NCI-H146 (cell line): ENCODE results near the gene DPRX.

Experiments used
- DNase-seq: peaks from one replicate; lab custom pipeline; 2025; lab: John Stamatoyannopoulos, UW

DPRX gene, protein sequence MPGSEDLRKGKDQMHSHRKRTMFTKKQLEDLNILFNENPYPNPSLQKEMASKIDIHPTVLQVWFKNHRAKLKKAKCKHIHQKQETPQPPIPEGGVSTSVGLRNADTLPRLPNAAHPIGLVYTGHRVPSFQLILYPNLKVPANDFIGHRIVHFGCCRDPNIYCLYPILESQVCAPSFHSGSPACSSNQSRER

DNA sequence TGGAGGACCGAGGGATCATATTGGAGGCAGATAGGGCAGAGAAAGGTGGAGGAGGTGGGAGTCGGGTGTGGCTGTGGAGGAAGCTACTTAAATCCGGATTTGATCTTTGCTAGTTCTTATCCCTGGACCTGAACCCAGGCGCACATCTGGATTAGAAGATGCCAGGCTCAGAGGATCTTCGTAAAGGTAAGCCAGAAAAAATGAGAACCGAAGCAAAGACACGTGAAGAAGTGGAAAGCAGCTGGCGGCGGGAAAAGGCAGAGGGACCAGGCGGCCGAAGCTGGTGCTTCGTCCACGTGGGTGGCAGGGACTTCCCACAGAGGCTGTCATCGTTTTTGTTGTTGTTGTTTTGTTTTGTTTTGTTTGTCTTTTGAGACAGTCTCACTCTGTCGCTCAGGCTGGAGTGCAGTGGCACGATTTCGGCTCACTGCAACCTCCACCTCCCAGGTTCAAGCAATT is at the start of gene DPRX:
Gene DPRX (plus strand): TSS at position 51 of the 459 bp plus-strand sequence. CDS start 108 bp downstream, at position 159.
- DNase-seq, result no peak

DNA sequence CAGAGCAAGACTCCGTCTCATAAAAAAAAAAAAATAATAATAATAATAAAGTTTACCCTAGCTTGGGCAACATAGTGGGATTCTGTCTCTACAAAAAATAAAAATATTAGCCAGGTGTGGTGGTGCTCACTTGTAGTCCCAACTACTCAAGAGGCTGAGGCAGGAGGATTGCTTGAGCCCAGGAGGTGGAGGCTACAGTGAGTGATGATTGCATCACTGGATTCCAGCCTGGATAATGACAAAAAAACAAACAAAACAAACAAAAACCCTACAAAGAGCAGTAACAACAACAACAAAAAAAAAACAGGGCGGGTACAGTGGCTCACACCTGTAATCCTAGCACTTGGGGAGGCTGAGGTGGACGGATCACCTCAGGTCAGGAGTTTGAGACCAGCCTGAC is 48.6 kb upstream of the DPRX start:
- no peak for DNase-seq

DNA sequence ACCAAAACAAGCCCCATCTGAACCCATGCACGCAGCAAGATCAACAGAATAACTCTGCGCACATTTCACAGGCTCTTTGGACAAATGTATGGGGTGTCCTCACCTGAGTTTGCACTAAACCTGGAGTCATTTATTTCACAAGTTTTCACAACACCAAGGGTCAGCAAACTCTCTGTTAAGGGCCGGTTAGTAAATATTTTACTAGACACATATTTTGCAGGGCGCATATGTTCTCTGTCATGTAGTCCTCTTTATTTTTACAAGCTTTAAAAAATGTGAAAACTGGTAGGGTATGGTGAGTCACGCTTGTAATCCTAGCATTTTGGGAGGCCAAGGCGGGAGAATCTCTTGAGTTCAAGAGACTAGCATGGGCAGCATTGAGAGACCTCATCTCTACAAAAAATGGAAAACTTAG is 45.5 kb upstream of the DPRX start:
- DNase-seq, result no peak

DNA sequence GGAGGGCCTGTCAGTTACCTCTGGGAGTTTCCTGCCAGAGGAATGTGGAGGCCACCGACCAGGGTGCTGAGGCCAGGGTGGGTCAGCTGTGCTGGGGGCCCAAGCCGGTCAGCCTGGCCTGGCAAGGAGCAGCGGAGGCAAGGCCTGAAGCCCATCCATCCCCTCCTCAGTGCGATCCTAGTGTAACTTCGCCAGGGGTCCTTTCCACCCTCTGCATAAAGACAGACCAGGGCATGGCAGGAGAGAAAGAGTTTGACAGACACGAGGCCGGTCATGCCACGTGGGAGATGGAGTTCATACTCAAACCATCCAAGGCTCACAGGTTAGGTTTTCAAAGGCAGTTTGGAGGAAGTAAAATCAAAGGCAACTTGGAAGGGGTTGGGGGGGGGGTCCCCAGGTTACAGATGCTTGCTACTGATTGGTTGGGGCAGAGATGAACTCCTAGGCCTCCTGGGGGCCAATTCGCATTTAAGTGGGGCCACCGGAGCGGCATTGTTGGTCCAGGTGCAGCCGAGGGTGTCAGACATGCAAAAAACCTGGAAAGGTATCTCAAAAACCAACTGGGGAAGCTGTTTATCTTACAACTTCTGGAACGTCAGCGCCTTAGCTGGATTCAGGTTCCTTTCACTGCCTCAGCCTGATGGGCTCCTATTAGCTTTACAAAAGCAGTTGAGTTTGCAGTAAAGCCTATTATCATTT is 36.8 kb upstream of the DPRX start:
- no peak for DNase-seq

DNA sequence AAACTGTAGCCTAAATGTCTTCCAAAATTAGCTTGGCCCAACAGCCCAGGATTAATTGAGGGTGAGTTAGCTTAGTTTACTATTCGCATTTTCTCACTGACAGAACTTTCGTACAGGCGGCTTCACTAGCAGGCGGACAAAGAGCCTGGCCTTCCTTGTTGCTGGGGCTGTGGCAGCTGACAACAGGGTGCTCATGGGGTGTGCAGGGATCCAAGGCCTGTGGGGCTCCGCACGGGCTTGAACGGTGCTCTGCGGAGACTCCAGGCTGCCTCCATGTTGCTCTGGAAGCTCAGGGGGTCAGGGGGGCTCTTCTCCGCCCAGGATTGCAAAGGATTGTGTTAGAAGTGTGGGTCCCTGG is 36.3 kb upstream of the DPRX start:
- no peak for DNase-seq

DNA sequence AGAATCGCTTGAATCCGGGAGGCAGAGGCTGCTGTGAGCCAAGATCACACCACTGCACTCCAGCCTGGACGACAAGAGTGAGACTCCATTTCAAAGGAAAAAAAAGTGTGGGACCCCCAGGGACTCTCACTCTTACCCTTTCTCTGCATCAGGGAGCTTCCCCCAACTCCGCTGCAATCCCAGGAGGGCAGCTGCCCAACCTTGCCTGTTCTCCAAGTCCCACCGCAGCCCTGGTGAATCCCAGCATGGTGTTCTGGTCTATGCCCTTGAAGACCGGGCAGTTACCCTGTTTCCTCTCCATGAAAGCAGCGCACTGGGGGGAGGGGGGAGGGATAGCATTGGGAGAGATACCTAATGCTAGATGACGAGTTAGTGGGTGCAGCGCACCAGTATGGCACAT is 35.7 kb upstream of the DPRX start:
- DNase-seq, result no peak

DNA sequence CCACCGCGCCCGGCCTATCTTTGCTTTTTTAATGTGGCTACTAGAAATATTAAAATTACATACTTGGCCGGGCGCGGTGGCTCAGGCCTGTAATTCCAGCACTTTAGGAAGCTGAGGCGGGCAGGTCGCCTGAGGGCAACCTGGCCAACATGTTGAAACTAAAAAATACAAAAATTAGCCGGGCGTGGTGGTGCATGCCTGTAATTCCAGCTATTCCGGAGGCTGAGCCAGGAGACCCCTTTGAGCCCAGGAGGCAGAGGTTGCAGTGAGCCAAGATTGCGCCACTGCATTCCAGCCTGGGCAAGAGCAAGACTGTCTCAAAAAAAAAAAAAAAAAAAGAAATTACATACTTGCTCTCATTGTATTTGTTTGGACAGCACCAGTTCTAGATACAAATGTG is 34.8 kb upstream of the DPRX start:
- no peak for DNase-seq

DNA sequence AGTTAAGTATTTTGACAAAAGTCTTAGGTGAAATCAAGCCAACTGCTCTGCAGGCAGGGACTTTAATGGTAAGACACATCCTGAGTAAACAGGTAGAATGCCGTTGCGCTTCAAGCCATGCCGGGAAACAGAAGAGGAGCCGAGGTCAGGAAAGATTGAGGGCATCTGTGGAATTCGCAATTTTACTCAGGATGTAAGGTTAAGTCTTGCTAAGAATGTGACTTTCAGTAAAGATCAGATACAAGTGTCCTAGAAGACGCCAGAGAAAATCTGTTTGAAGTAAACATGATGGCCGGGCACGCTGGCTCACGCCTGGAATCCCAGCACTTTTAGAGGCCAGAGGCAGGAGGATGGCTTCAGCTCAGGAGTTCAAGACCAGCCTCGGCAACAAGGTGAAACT is 33.4 kb upstream of the DPRX start:
- DNase-seq, result no peak

DNA sequence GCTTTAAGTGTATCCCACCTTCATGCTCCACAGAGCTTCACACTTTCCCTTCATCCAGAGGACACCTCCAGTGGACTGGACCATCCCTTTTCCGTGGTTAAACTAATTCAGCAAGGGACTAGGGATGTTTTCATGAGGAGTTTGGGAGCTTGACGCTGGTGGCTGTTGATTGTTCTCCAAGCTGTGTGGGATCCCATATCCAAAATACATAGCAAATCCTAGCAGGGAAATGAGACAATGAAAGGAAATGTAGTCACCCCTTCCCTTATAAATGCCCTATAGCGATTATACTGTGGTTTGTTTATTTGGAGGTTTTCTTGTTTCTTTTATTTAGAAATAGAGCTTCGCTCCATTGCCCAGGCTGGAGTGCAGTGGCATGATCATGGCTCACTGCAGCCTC is 31.6 kb upstream of the DPRX start:
- no peak for DNase-seq

DNA sequence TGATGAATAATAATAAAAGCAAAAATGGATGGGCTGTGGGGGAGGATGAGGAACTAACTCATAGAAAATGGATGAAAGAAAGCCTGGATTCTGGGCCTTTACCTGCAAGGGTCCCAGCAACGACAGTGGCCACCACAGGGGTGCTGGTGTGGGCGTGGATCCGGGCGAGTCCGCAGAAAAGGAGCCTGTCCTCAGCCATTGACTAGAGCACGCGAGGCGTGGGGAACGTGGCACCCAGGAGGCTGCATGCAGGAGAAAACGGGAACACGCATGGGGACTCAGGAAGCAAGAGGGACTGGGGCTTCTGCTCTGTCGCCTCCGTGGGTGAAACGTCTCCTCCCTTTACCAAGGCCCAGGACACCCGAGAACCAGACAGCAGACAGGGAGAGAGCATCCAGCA is 25.8 kb upstream of the DPRX start:
- DNase-seq, result no peak

DNA sequence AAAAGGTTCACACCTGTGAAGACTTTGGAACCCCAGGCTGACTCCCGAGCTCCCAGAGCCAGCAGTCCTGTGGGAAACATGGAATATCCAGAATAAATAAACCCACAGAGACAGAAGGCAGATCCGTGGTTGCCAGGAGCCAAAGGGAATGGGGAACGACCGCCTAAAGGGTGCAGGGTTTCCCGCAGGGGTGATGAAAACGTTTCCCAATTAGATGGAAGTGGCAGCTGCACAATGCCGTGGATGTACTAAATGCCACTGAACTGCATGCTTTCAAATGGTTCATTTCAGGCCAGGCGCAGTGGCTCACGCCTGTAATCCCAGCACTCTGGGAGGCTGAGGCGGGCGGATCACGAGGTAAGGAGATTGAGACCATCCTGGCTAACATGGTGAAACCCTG is 23.4 kb upstream of the DPRX start:
- DNase-seq, result no peak

DNA sequence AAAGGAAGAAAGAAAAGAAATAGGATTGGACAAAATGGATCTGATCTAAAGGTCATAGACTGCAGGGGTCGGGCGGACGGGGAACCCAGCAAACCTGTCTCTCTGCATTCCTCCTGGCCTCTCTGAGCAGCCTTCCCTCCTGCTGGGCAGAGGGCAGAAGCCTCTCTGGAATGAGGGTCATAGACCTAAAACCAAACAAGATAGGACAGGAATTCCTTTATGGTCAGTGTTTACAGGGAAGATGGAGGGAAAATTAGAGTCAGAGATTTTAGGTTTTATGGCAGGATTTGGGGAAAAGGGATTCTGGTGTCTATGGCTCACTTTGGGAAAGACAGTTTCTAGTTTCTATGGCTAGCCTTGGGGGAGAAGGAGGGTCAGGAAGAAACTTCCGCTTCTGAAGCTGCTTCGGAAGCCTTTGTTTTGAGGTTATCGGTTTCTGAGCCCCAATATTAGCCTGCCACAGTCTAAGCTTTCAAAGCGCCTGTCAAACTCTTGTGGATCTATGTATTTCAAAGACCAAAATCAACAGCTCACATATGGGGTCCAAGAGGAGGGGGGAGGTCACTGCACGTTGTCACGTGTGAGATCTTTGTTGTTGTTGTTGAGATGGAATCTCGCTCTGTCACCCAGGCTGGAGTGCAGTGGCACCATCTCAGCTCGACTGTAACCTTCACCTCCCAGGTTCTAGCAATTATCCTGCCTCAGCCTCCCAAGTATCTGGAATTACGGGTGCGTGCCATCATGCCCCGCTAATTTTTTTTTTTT is 18.9 kb upstream of the DPRX start:
- no peak for DNase-seq

DNA sequence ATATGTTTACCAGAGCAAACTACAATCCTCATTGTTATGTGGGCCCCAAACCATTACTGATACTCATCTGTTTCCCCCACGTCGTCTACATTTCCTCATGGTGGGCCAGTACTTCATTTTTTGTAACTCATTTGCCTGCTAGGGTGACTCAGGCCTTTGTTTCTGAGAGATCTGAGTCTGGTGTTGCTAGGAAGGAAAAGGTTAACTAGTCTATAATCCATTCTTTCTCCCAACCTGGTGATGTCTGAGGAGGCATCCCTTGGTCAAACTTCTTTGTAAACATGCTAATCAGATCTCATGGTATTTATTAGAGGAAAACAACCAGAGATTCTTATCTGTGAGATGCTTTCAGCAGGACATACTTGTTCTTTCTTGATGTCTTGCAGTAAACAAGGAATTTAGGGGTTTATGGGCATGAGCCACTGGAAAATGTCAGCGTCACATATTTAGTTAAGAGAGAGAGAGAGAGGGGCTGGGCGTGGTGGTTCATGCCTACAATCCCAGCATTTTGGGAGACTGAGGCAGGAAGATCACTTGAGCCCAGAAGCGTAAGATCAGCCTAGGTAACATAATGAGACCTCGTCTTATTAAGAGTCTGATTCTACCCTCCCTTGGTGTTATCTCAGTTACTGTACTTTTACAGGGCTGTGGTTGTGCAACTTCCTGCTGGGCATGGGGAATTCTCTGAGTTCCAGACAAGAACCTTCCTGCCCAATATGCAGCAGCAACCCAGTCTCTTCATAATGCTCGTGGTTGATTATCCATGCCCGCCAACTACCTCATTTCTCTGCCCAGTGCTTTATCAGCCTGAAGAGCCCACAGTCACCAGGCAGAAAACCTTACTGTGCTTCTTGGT is 9.7 kb upstream of the DPRX start:
- no peak for DNase-seq

DNA sequence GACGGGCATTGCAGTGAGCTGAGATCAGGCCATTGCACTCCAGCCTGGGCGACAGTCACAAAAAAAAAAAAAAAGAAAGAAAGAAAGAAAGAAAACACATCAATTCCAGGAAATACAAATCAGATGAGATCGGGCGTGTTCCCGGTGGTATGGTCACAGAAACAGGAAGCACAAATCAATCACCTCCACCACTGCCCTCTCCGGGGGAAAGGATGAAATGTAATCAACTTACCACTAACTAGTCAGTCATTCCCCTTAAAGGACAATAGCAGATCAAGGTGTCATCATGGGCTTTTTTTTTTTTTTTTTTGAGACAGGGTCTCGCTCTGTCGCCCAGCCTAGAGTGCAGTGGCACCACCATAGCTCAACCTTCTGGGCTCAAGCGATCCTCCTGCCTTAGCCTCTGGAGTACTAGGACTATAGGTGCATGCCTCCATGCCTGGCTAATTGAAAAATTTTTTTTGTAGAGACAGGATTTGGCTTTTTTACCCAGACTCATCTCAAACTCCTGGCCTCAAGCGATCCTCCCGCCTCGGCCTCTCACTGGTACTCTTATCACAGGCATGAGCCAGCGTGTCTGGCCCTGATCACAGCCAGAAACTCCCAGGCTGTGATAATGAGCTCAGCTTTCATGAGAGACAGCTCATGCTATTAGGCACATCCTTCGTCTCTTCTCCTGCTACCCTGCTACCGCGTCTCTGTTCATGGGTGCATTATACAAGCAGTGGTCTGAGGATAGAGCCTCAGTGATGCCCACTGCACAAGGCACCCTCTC is 6.8 kb upstream of the DPRX start:
- no peak for DNase-seq

DNA sequence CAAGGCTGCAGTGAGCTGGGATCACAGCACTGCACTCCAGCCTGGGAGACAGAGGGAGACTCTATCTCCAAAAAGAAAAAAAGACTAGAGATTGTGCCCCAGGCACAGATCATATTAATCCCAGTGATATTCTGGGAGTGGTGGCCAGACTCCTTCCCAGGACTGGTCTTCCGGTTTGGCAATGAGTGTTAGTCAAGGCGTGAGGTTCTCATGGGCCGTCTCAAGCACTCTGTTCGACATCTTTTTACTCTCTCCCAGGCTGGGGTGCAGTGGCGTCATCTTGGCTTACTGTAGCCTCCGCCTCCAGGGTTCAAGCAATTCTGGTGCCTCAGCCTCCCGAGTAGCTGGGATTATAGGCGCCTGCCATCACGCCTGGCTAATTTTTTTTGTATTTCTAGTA is 5.3 kb upstream of the DPRX start:
- DNase-seq, result no peak

DNA sequence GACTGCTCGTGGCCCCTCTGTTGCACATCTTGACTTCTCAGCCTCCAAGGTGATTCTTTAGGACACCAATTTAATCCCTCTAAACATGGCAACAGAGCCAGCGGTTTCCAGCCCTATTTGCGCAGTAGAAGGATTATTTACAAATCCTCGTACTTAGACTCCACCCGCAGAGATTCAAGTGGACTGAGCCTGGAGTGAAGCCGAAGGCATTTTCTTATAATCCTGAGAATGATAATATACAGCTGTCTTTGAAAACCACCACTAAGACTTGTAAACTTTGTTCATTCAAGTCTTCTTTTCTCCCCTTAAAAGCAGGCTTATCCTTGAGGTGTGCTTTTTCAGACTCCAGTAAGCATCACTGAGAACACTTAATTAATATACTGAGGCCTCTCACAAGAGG is 4.8 kb upstream of the DPRX start:
- no peak for DNase-seq

DNA sequence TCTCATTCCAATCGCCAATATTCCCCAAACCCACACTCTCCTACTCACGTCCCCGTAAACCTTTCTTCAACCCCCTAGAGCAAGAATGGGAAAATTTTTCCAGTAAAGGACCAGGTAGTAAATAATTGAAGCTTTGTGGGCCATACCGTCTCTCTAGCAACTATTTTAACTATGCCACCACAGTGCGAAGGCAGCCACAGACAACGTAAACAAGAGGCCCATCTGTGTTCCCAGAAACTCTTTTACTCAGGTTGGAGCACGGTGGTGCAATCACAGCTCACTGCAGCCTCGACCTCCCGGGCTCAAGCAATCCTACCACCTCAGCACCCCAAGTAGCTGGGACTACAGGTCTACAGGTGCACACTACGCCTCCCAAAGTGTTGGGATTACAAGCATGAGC is 3.0 kb downstream of the DPRX start:
- DNase-seq, result no peak

DNA sequence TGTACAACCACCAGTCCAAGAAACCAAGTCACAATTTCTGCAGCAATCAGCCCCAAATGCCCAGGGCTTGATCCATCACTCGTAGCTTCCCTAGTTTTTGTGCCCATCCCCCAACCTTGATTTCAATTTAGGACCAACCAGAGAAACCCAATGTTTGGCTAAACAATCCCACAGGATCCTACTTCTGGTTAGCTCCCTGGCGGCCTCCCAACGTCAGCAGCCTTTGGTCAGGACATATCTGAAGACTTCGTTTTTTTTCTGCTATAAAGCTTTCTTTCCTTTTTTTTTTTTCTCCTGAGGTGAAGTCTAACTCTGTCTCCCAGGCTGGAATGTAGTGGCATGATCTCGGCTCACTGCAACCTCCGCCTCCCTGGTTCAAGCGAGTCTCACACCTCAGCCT is 7.7 kb downstream of the DPRX start:
- no peak for DNase-seq

DNA sequence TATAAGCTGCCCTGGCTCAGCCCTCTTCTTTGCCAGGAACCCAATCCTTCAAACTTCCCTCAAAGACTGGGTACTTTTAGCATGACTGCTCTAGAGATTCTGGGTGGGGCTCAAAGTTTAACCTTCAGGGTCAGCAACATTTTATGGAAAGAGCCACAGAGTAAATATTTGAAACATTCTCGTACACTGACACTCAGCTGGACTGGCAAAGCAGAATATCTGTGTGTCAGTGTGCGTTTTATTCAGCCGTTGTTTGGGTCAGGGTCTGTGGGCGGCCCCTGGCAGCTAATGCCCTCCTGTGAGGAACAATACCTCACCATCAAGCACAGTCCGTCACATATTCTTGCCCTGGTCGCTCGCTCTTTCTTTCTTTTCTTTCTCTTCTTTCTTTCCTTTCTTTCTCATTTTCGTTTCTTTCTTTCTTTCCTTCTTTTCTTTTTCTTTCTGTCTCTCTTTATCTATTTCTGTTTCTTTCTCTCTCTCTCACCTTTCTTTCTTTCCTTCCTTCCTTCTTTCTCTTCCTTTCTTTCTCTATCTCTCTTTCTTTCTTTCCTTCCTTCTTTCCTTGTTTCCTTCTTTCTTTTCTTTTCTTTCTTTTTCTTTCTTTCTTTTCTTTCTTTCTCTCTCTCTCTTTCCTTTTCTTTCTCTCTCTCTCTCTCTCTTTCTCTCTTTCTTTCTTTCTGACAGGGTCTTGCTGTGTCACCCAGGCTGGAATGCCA is 10.7 kb downstream of the DPRX start:
- no peak for DNase-seq

DNA sequence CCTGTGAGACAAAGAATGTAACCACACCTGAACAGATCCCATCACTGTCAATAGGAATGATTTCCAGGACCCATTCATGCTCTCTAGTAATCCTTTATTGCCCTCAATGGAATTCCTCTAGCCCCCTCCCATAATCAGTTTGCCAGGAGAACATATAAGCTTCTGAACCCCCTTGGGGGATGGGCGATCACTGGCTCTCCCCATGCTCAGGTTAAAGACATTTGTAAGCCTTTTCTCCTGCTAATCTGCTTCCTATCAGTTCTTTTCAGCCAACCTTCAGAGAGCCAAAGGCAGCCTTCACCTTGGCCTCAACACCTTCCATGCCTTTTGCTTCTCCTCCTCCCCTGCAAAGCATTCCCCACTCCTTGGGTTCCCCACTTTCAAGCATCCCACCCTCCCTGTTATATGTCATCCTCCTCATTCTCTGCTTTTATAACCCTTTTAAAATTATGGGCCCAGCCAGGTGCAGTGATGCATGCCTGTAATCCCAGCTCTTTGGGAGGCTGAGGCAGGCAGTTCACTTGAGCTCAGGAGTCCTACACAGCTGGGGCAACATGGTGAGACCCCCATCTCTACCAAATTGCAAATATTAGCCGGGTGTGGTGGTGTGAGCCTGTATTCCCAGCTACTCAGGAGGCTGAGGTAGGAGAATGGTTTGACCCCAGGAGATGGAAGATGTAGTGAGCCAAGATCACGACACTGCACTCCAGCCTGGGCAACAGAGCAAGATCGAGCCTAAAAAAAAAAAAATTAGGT is 12.4 kb downstream of the DPRX start:
- DNase-seq, result no peak
